HG02610 (cell line): Measurements from ENCODE around the gene SNRPD1.
A peak's percentile ranks its signal among the peaks of the same experiment; 100 is the strongest.
"Not testable (repeated sequence)": the region's sequence is repeated elsewhere in the genome, so short reads cannot be mapped to it uniquely, and the experiment has no call there.

Experiments
- ATAC-seq: cut with Tn5 transposase; IDR thresholded peaks from one replicate; pipeline ENCODE4 v1.9.1; 2021; ENCODE audit warnings: mild to moderate bottlenecking, moderate library complexity; ENCODE audit not compliant: unreplicated experiment

Gene SNRPD1

GRCh38 chr18:21612125-21613039, at the start of gene SNRPD1:
SNRPD1 (plus strand) TSS chr18:21612314; CDS start chr18:21612430, 116 bp downstream.
- ATAC-seq: peak; percentile 99

GRCh38 chr18:21571772-21572171, 40.3 kb upstream of the SNRPD1 start:
- no peak for ATAC-seq

GRCh38 chr18:21575656-21576055, 36.5 kb upstream of the SNRPD1 start:
- no peak for ATAC-seq

GRCh38 chr18:21584391-21584790, 27.7 kb upstream of the SNRPD1 start:
- no peak for ATAC-seq

GRCh38 chr18:21592361-21592760, 19.8 kb upstream of the SNRPD1 start:
- not testable (repeated sequence) for ATAC-seq

- ATAC-seq: peak; percentile 87
Observed at GRCh38 chr18:21593540-21594257, 18.4 kb upstream of the SNRPD1 start.

- no peak for ATAC-seq
Observed at GRCh38 chr18:21597620-21598019, 14.5 kb upstream of the SNRPD1 start.

- no peak for ATAC-seq
Observed at GRCh38 chr18:21598726-21599584, 13.2 kb upstream of the SNRPD1 start.

GRCh38 chr18:21599585-21600525, 12.3 kb upstream of the SNRPD1 start:
- peak; percentile 43 for ATAC-seq

GRCh38 chr18:21600526-21601410, 11.3 kb upstream of the SNRPD1 start, which contains the start of gene ESCO1:
ESCO1 (minus strand) TSS chr18:21600704; CDS start chr18:21574843, 25,861 bp downstream.
- ATAC-seq: peak; percentile 89

- ATAC-seq: no peak
Observed at GRCh38 chr18:21602299-21602587, 9.9 kb upstream of the SNRPD1 start.

GRCh38 chr18:21604671-21605070, 7.4 kb upstream of the SNRPD1 start:
- no peak for ATAC-seq

- ATAC-seq: no peak
Observed at GRCh38 chr18:21605213-21605612, 6.9 kb upstream of the SNRPD1 start.

- ATAC-seq: not testable (repeated sequence)
Observed at GRCh38 chr18:21611401-21612124, 551 bp upstream of the SNRPD1 start.

GRCh38 chr18:21621640-21622039, 9.5 kb downstream of the SNRPD1 start:
- not testable (repeated sequence) for ATAC-seq

- peak; percentile 93 for ATAC-seq
Observed at GRCh38 chr18:21629089-21629832, 17.1 kb downstream of the SNRPD1 start.

- no peak for ATAC-seq
Observed at GRCh38 chr18:21632393-21632792, 20.3 kb downstream of the SNRPD1 start.
